ENCODE measurements around the gene RARS2. TPM values are rescaled to one million over a fixed set of nuclear protein-coding genes. Genes with fewer than 3 reads are reported as not detected.

RARS2 gene
- total and polyA plus RNA-seq, 9 of the 15 experiments (the other 6 are each of a cell fraction or from before 2014, with no cell fraction given): 30.0 to 92.7 (median 43.4) TPM

- H2AFZ ChIP-seq (ENCODE audit: low read depth, low read length): no peak overlapping the region
- in situ Hi-C loops (cut with MboI) (no loop called here), intact Hi-C loops (cut with micrococcal nuclease) (no loop called here)
- no peak overlapping the region for H3K4me3 ChIP-seq
- 51% methylated on average over 2 of the region's 2 CpGs for WGBS (ENCODE audit: insufficient coverage, low coverage, missing lambda C conversion rate)
- POLR2A ChIA-PET: interaction anchor here (0.8 to 1.1 kb wide), 2 partner anchors 14 to 263 kb away, joined by 3 read pairs; no protein-coding TSS in a partner anchor
- H4K20me1 ChIP-seq (replicated peaks; ENCODE audit: control insufficient read depth, insufficient read depth, low read length): no peaks in the 10 kb centered on the region
- TF ChIP-seq BRCA1 (IDR thresholded peaks at IDR 0.05): no peak
- no peak for TF ChIP-seq BRCA1 (CRISPR knock-in tag; IDR thresholded peaks at IDR 0.05)
- no peak for TF ChIP-seq SMARCC2 (IDR thresholded peaks at IDR 0.05; ENCODE audit: low read depth)
- H3K9ac ChIP-seq (ENCODE audit: insufficient read depth in 1 of 2, low read depth in 2 of 2, low read length in 2 of 2): no peak overlapping the region
- ATAC-seq: no peak
- CTCF ChIA-PET (ENCODE audit: low intra/inter-chr PET ratio): no interaction called here
- no peaks in the 10 kb centered on the region for H3K27me3 ChIP-seq (ENCODE audit: control insufficient read depth in 2 of 2, insufficient read depth in 2 of 2, low read length in 2 of 2)
- no peak for FAIRE-seq
- H3K9me1 ChIP-seq (ENCODE audit: control insufficient read depth, insufficient read depth, low read length): no peaks in the 10 kb centered on the region
- no peaks in the 10 kb centered on the region for H3K79me2 ChIP-seq (ENCODE audit: control insufficient read depth, insufficient read depth, low read length)
- H3K27ac ChIP-seq (ENCODE audit: extremely low read depth, low read depth, low read length): no peak overlapping the region
- no peaks in the 10 kb centered on the region for H3K9me3 ChIP-seq (replicated peaks; ENCODE audit: control insufficient read depth, insufficient read depth, low read depth, low read length)
- no peak overlapping the region for H3K4me2 ChIP-seq (ENCODE audit: insufficient read depth, low read length)
- no peak for DNase-seq (ENCODE audit: extremely low read depth in 1 of 4, low spot score in 3 of 4)
- H3K36me3 ChIP-seq (ENCODE audit: control insufficient read depth, insufficient read depth, low read length): peaks cover 51% of the 10 kb centered on the region
- BruUV-seq (replicated peaks): no TSS peak
- no peaks in the 10 kb centered on the region for H3K4me1 ChIP-seq (replicated peaks in 1 of 2; ENCODE audit: control insufficient read depth in 2 of 2, insufficient read depth in 2 of 2, low read length in 2 of 2)
Observed at GRCh38 chr6:87628424-87628823, 38.6 kb upstream of the RARS2 start.

- no peaks in the 10 kb centered on the region for H3K27me3 ChIP-seq (ENCODE audit: control insufficient read depth in 2 of 2, insufficient read depth in 2 of 2, low read length in 2 of 2)
- no peaks in the 10 kb centered on the region for H3K9me1 ChIP-seq (ENCODE audit: control insufficient read depth, insufficient read depth, low read length)
- H3K79me2 ChIP-seq (ENCODE audit: control insufficient read depth, insufficient read depth, low read length): no peaks in the 10 kb centered on the region
- H2AFZ ChIP-seq (ENCODE audit: low read depth, low read length): no peak overlapping the region
- H3K27ac ChIP-seq (ENCODE audit: extremely low read depth, low read depth, low read length): no peak overlapping the region
- no TSS peak for BruUV-seq (replicated peaks)
- 91% methylated on average over 3 of the region's 3 CpGs for WGBS (ENCODE audit: insufficient coverage, low coverage, missing lambda C conversion rate)
- no peaks in the 10 kb centered on the region for H3K4me1 ChIP-seq (replicated peaks in 1 of 2; ENCODE audit: control insufficient read depth in 2 of 2, insufficient read depth in 2 of 2, low read length in 2 of 2)
- H3K36me3 ChIP-seq (ENCODE audit: control insufficient read depth, insufficient read depth, low read length): peaks cover 42% of the 10 kb centered on the region; the same call in 2 of the 3 replicates
- DNase-seq (ENCODE audit: extremely low read depth in 1 of 4, low spot score in 3 of 4) (no peak), ATAC-seq (no peak; the same call in 1 of the 3 replicates), FAIRE-seq (peak; percentile 35)
- in situ Hi-C loops (cut with MboI): no loop called here
- H3K4me3 ChIP-seq: no peak overlapping the region
- intact Hi-C loops (cut with micrococcal nuclease): no loop called here
- POLR2A ChIA-PET: interaction anchor here (1.7 kb wide), 1 partner anchor 10 kb away, joined by 3 read pairs; no protein-coding TSS in a partner anchor
- no peak overlapping the region for H3K4me2 ChIP-seq (ENCODE audit: insufficient read depth, low read length)
- H4K20me1 ChIP-seq (replicated peaks; ENCODE audit: control insufficient read depth, insufficient read depth, low read length): no peaks in the 10 kb centered on the region
- CTCF ChIA-PET (ENCODE audit: low intra/inter-chr PET ratio): no interaction called here
- H3K9me3 ChIP-seq (replicated peaks; ENCODE audit: control insufficient read depth, insufficient read depth, low read depth, low read length): no peaks in the 10 kb centered on the region
- TF ChIP-seq HMGN3 (IDR thresholded peaks at IDR 0.05; ENCODE audit: borderline replicate concordance, extremely low read depth, insufficient read length, low read depth, low read length) (no peak), FOXA3 (CRISPR knock-in tag; conservative IDR thresholded peaks at IDR 0.05 in 1 of 2, IDR thresholded peaks at IDR 0.05 in 1 of 2) (peak in 1 of 2 experiments; percentile 45; a peak in 1 of 4 replicates), HMBOX1 (IDR thresholded peaks at IDR 0.05) (0 out of 2 replicates have a peak, but pooled peaks have one; percentile 43)
- no peak overlapping the region for H3K9ac ChIP-seq (ENCODE audit: insufficient read depth in 1 of 2, low read depth in 2 of 2, low read length in 2 of 2)
Observed at GRCh38 chr6:87623248-87623647, 33.5 kb upstream of the RARS2 start.

All from K562 (cell line).